WERI-Rb-1 (cell line): ENCODE measurements around the gene EGF.

Experiments used
- DNase-seq: peaks from one replicate; pipeline ENCODE4 v3.0.0-alpha.2; 2020
- H3K27ac ChIP-seq: fragments of 250-450 bp; sonication (Bioruptor Pico); 2 replicates; pipeline ENCODE4 v1.5.1; 2020; ENCODE audit warnings: mild to moderate bottlenecking, moderate library complexity
- H3K27me3 ChIP-seq: fragments of 250-450 bp; sonication (Bioruptor Pico); 2 replicates; pipeline ENCODE4 v1.5.1; 2021; ENCODE audit warnings: mild to moderate bottlenecking, low read depth, moderate library complexity; ENCODE audit not compliant: insufficient read depth, severe bottlenecking
- H3K36me3 ChIP-seq: fragments of 250-450 bp; sonication (Bioruptor Pico); 2 replicates; pipeline ENCODE4 v1.5.1; 2020; ENCODE audit warnings: mild to moderate bottlenecking, moderate library complexity
- H3K4me3 ChIP-seq: 2 replicates; pipeline ENCODE4 v1.5.1; 2011; ENCODE audit warnings: low read depth, mild to moderate bottlenecking, control low read depth, low read length
- H3K9me3 ChIP-seq: fragments of 250-450 bp; sonication (Bioruptor Pico); 2 replicates; pipeline ENCODE4 v1.5.1; 2021; ENCODE audit warnings: mild to moderate bottlenecking, moderate library complexity; ENCODE audit not compliant: severe bottlenecking
- CTCF ChIP-seq: IDR thresholded peaks from 2 replicates; pipeline ENCODE4 v1.5.1; 2011; ENCODE audit warnings: low read depth, mild to moderate bottlenecking, control low read depth, inconsistent platforms, low read length

The EGF gene

GRCh38 chr4:109990261-109991257 is 77.9 kb downstream of the EGF start:
- no peak for DNase-seq
- Histone ChIP-seq H3K27ac (no peak overlapping the region), H3K36me3 (no peaks in the 10 kb centered on the region), H3K9me3 (no peaks in the 10 kb centered on the region), H3K27me3 (no peaks in the 10 kb centered on the region), H3K4me3 (no peak overlapping the region)
- TF ChIP-seq CTCF = no peak

- Histone ChIP-seq H3K4me3 (no peak overlapping the region), H3K36me3 (no peaks in the 10 kb centered on the region), H3K27me3 (no peaks in the 10 kb centered on the region), H3K27ac (no peak overlapping the region), H3K9me3 (no peaks in the 10 kb centered on the region)
- no peak for TF ChIP-seq CTCF
- DNase-seq = no peak
Observed at GRCh38 chr4:109993116-109993515, 80.4 kb downstream of the EGF start.

- H3K4me3 ChIP-seq = no peak overlapping the region
- no peak overlapping the region for H3K27ac ChIP-seq
- no peaks in the 10 kb centered on the region for H3K36me3 ChIP-seq
- H3K27me3 ChIP-seq = no peaks in the 10 kb centered on the region
- H3K9me3 ChIP-seq = no peaks in the 10 kb centered on the region
- no peak for DNase-seq
- TF ChIP-seq CTCF = no peak
Observed at GRCh38 chr4:109994415-109994827, 81.7 kb downstream of the EGF start.

- H3K9me3 ChIP-seq = no peaks in the 10 kb centered on the region
- TF ChIP-seq CTCF = no peak
- no peak for DNase-seq
- H3K27ac ChIP-seq = no peak overlapping the region
- no peak overlapping the region for H3K4me3 ChIP-seq
- H3K27me3 ChIP-seq = no peaks in the 10 kb centered on the region
- H3K36me3 ChIP-seq = no peaks in the 10 kb centered on the region
Observed at GRCh38 chr4:109996526-109996925, 83.8 kb downstream of the EGF start.

GRCh38 chr4:109998867-109999584 is 86.3 kb downstream of the EGF start:
- Histone ChIP-seq H3K4me3 (no peak overlapping the region), H3K36me3 (no peaks in the 10 kb centered on the region), H3K9me3 (no peaks in the 10 kb centered on the region), H3K27ac (no peak overlapping the region), H3K27me3 (no peaks in the 10 kb centered on the region)
- peak; percentile 26 for DNase-seq
- peak; percentile 64 for TF ChIP-seq CTCF
